ENCODE results near the gene MRO.

MRO gene

GRCh38 chr18:50848061-50848551 is 28.3 kb upstream of the MRO start:
- Histone ChIP-seq H3K4me3 (replicated peaks; ENCODE audit: insufficient read depth, low read length) (no peak overlapping the region), H3K27me3 (ENCODE audit: insufficient read depth, poor library complexity, severe bottlenecking) (no peaks in the 10 kb centered on the region), H3K27ac (replicated peaks) (no peak overlapping the region)
- no peak for TF ChIP-seq POLR2AphosphoS5 (IDR thresholded peaks at IDR 0.05; ENCODE audit: low read depth)
- TF ChIP-seq GABPA (IDR thresholded peaks at IDR 0.05; ENCODE audit: low read depth) = no peak
- TF ChIP-seq CTCF (IDR thresholded peaks at IDR 0.05; ENCODE audit: insufficient read depth, low read length) = no peak
- TF ChIP-seq SPI1 (IDR thresholded peaks at IDR 0.05; ENCODE audit: borderline replicate concordance, low read depth) = no peak
- no peak for TF ChIP-seq REST (IDR thresholded peaks at IDR 0.05; ENCODE audit: insufficient replicate concordance, low read depth)
- no peak for DNase-seq (ENCODE audit: low read depth in 1 of 2, low spot score in 1 of 2)

GRCh38 chr18:50847192-50847591 is 27.4 kb upstream of the MRO start:
- DNase-seq (ENCODE audit: low read depth in 1 of 2, low spot score in 1 of 2) = no peak
- no peak overlapping the region for H3K27ac ChIP-seq (replicated peaks)
- no peaks in the 10 kb centered on the region for H3K27me3 ChIP-seq (ENCODE audit: insufficient read depth, poor library complexity, severe bottlenecking)
- TF ChIP-seq POLR2AphosphoS5 (IDR thresholded peaks at IDR 0.05; ENCODE audit: low read depth) = no peak
- TF ChIP-seq REST (IDR thresholded peaks at IDR 0.05; ENCODE audit: insufficient replicate concordance, low read depth) = no peak
- TF ChIP-seq GABPA (IDR thresholded peaks at IDR 0.05; ENCODE audit: low read depth) = no peak
- no peak for TF ChIP-seq CTCF (IDR thresholded peaks at IDR 0.05; ENCODE audit: insufficient read depth, low read length)
- TF ChIP-seq SPI1 (IDR thresholded peaks at IDR 0.05; ENCODE audit: borderline replicate concordance, low read depth) = no peak
- H3K4me3 ChIP-seq (replicated peaks; ENCODE audit: insufficient read depth, low read length) = no peak overlapping the region

- TF ChIP-seq GABPA (IDR thresholded peaks at IDR 0.05; ENCODE audit: low read depth) = no peak
- TF ChIP-seq CTCF (IDR thresholded peaks at IDR 0.05; ENCODE audit: insufficient read depth, low read length) = no peak
- no peak for TF ChIP-seq REST (IDR thresholded peaks at IDR 0.05; ENCODE audit: insufficient replicate concordance, low read depth)
- TF ChIP-seq SPI1 (IDR thresholded peaks at IDR 0.05; ENCODE audit: borderline replicate concordance, low read depth) = no peak
- no peak for TF ChIP-seq POLR2AphosphoS5 (IDR thresholded peaks at IDR 0.05; ENCODE audit: low read depth)
- Histone ChIP-seq H3K4me3 (replicated peaks; ENCODE audit: insufficient read depth, low read length) (no peak overlapping the region), H3K27ac (replicated peaks) (no peak overlapping the region), H3K27me3 (ENCODE audit: insufficient read depth, poor library complexity, severe bottlenecking) (no peaks in the 10 kb centered on the region)
- DNase-seq (ENCODE audit: low read depth in 1 of 2, low spot score in 1 of 2) = no peak
These were observed 25.1 kb upstream of the MRO start for GRCh38 chr18:50844960-50845359.
